ENCODE data around the gene PCDHGC3.

DNA sequence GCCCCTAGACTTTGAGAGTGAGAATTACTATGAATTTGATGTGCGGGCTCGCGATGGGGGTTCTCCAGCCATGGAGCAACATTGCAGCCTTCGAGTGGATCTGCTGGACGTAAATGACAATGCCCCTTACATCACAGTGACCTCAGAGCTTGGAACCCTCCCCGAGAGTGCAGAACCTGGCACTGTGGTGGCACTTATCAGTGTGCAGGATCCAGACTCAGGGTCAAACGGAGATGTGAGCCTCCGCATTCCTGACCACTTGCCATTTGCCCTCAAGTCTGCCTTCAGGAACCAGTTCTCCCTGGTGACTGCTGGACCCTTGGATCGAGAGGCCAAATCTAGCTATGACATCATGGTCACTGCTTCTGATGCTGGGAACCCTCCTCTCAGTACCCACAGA lies 10.3 kb downstream of the PCDHGC3 start:
- TF ChIP-seq CTCF (IDR thresholded peaks at IDR 0.05; ENCODE audit: borderline replicate concordance, extremely low read depth, low read length, poor library complexity, severe bottlenecking) (no peak), EZH2 (IDR thresholded peaks at IDR 0.05; ENCODE audit: borderline replicate concordance, low read depth, low read length, severe bottlenecking) (no peak)

Data from DND-41 (cell line).